ENCODE data around the gene CYP11A1.
A peak's percentile ranks its signal among the peaks of the same experiment; 100 is the strongest.

Gene CYP11A1

GRCh38 chr15:74367296-74367854 lies at the start of gene CYP11A1:
CYP11A1 (minus strand) TSS chr15:74367646; CDS start chr15:74367585, 61 bp downstream.
- DNase-seq: no peak

DNA sequence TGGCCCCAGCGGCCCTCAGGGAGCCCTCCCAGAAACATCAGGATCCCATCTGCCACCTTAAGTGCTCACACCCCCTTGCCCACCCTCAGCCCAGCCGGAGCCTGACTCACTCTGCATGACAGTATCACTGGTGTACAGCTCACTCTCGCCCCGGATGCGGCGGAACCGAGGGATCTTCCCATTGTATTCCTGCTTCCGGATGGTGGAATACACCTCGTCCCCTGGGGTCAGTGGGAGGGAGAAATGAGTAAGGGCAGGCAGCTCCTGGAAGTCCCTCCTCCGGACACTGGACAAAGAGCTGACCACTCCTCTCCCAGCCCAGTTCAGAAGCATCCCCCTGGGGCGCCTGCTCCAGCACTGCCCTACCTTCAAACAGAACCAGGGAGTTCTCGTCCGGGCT lies 49.8 kb upstream of the CYP11A1 start:
- DNase-seq: no peak

- DNase-seq: no peak
Measured at GRCh38 chr15:74415966-74416916, 48.8 kb upstream of the CYP11A1 start.

GRCh38 chr15:74414603-74415338 lies 47.3 kb upstream of the CYP11A1 start:
- DNase-seq: no peak

- no peak for DNase-seq
Measured at GRCh38 chr15:74414081-74414580, 46.7 kb upstream of the CYP11A1 start.

DNA sequence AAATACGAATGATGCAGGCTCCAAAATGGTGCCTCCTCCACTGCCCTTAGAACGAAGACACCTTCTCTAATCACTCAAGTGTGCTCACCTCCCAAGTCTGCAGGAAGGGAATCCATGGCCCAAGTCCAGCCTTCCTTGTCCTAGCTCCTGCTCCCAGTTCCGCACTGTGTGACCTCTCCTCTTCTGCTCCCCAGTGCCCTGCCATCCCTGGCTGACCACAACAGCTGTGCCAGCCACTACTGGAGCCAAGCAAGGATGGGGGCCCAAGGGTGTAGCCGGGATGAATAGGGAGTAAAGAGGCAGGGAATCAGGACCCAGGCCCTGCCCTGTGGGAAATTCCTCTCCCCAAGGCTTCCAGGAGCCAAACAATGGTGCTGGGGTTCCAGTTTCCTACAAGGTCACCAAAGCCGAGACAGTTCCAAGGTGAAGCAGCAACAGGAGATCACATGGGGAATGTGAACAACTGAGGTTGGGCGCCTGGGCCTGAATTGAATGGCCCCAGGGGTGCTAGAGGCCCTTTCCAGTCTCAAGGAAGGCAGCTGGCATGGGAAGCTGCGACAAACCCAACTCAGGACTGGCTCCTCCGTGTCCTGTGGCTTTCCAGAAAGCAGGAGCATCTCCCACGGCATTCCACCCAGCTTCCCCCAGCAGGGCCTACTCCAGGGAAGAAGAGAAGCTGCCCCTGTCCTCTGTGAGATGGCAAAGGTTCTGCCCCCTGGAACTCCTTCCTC lies 46.1 kb upstream of the CYP11A1 start:
- DNase-seq: no peak

DNA sequence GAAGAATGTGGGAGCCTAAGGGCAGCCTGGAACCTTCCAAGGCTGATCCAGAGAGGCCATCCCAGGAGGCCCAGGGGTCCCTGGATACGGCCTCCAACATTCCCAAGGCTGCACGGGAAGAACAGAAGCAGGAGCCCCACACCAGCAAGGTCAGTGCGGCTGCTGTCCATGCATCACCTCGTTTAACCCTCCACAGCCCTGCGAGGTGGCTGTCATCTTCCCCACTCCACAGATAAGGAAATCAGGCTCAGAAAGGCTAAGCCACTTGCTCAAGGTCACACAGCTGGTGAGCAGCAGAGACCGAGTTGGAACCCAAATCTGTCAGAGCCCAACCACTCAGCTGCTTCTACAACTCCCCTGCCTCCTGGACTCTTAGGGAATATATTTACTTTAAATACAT lies 44.7 kb upstream of the CYP11A1 start:
- no peak for DNase-seq

GRCh38 chr15:74411686-74412085 lies 44.2 kb upstream of the CYP11A1 start:
- DNase-seq: no peak

GRCh38 chr15:74410502-74410901 lies 43.1 kb upstream of the CYP11A1 start:
- no peak for DNase-seq

DNA sequence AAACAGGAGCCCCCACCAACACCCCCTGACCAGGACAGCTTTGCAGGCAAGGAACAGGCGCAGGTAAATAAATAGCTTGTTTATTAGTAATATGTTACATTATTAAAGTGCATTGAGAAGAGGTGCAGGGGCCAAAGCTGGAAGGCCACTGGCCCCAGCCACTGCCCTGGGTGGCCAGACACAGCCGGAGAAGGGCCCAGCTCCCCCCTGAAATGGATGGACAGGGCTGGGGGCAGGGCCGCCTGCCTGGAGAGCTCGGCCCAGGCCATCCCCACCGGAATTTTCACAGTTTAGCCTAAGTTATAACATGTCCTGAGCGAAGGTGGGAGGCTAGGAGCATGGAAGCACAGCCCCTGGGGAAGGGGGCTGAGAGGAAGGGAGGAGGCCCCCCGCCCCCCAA lies 41.8 kb upstream of the CYP11A1 start:
- no peak for DNase-seq

GRCh38 chr15:74408815-74409214 lies 41.4 kb upstream of the CYP11A1 start:
- no peak for DNase-seq

GRCh38 chr15:74408385-74408784 lies 40.9 kb upstream of the CYP11A1 start:
- no peak for DNase-seq

- no peak for DNase-seq
Measured at GRCh38 chr15:74406992-74407705, 39.7 kb upstream of the CYP11A1 start.

GRCh38 chr15:74406517-74406916 lies 39.1 kb upstream of the CYP11A1 start:
- no peak for DNase-seq

DNA sequence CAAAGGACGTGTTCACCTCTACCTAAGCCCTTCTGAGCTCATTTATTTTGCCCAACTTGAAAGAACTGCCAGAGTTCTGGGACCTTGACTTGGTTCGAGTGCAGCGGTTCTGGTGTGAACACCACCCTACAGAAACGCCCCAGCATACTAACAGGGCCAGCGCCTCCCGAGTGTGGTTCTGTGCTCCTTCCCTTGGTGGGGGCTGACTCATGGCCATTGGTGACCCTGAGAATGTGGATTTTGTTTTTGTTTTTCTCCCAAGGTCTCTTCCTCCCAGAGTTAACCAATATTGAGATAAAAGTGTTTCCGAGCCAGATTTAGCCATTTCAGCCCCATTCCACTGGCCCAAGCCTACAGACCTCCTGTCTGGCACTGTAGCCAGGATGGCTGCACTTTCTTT lies 38.4 kb upstream of the CYP11A1 start:
- no peak for DNase-seq

- DNase-seq: no peak
Measured at GRCh38 chr15:74403991-74404563, 36.6 kb upstream of the CYP11A1 start.

- DNase-seq: no peak
Measured at GRCh38 chr15:74403588-74403919, 36.1 kb upstream of the CYP11A1 start.

- peak; percentile 25 to 64 (median 42) for DNase-seq
Measured at GRCh38 chr15:74402873-74403587, 35.6 kb upstream of the CYP11A1 start.

DNA sequence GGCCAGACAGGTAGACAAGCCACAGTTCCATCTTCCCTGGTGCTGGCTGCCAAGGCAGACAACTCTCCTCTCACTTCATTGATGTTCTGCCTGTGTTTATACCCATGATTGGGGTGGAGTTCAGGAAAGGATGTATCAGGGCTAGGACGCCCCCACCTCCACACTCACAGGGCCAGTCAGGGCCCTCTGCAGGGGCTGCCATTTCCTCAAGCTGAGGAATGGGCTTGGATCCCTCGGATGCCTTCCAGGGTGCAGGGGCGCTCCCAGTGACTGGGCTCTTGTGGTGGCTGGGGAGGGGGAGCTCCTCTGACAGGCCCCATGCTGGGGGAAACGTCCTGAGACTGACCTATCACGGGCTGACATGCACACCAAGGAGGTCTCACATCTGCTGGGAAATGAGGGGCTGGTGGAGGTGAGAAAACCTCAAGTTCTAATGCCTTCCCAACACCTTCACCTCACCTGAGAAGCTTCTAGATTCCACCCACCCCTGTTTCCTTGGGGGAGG lies 34.9 kb upstream of the CYP11A1 start:
- DNase-seq: no peak

DNA sequence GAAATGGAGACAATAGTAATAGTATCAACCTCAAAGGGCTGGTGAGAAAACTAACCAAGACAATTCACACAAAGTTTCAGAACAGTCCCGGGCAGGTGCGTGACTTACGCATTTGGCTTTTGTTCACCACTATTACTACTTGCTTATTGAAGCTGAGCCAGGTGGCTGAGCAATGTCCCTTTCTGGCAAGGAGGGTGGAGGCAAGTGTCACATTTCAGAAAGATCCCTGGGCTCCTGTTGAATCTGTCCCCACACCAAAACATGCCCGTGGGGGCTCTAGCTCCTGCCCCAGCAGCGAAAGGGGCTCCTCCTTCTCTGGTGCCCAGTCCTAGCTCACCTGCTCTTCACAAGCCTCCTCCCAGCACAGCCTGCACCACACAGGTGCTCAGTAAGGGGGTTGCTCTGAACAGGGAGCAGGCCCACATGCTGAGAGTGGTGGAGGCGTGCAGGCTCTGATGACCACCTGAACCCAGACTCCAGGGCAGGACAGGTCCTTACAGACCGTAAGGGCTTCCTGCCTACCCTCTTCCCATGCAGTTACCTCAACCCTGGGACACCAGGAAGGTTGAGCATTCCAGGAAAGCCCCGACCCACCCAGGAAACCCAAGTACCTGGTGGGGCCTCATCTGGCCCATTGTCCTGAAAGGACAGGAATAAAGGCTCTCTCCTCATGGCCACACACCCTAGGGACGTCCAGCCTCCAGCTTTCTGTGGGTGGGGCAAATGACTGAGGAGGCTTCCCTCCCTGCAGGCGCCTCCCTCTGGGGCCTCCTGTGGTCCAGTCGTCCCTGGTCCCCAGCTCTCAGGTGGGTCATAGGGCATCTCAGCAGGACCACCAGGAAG lies 33.7 kb upstream of the CYP11A1 start:
- DNase-seq: peak in 1 of 4 experiments; percentile 13
